OCI-LY7 (cell line): ENCODE measurements around the gene MLYCD. TPM values are rescaled to one million over a fixed set of nuclear protein-coding genes. Genes with fewer than 3 reads are reported as not detected.
"Not testable (repeated sequence)": the region's sequence is repeated elsewhere in the genome, so short reads cannot be mapped to it uniquely, and the experiment has no call there.

Experiments
- BruUV-seq: library from RNA; stranded (reverse); fragments of 400-500 nt; replicated peaks from 2 replicates; lab custom pipeline; 2021; lab: Mats Ljungman, UMichigan
- CTCF ChIA-PET: fragments of 300-600 bp; sonication (Branson Sonifier 250); formaldehyde crosslinking; loops from one replicate; lab custom pipeline; 2022; ENCODE audit warnings: antibody characterized with exemption; ENCODE audit not compliant: unreplicated experiment; lab: Charles Lee
- POLR2A ChIA-PET: fragments of 300-600 bp; sonication (Branson Sonifier 250); formaldehyde crosslinking; loops from one replicate; lab custom pipeline; 2022; ENCODE audit warnings: antibody characterized with exemption; lab: Charles Lee
- DNase-seq: peaks from one replicate; pipeline ENCODE4 v3.0.0-alpha.2; 2015; ENCODE audit warnings: low spot score
- H2AFZ ChIP-seq: fragments of 200-600 bp; sonication (generic), shearing (Covaris generic); 2 replicates; pipeline ENCODE4 v1.6.1; 2014; ENCODE audit warnings: mild to moderate bottlenecking, antibody characterized with exemption, low read length, moderate library complexity
- H3K27ac ChIP-seq: fragments of 200-600 bp; sonication (generic); 2 replicates; pipeline ENCODE4 v1.5.1; 2014; ENCODE audit warnings: mixed run types, low read depth, mild to moderate bottlenecking, moderate library complexity, low read length, inconsistent platforms; ENCODE audit not compliant: poor library complexity, severe bottlenecking
- H3K36me3 ChIP-seq: fragments of 200-600 bp; sonication (generic); 2 replicates; pipeline ENCODE4 v1.6.1; 2014; ENCODE audit warnings: mild to moderate bottlenecking, antibody characterized with exemption, low read length, moderate library complexity, mixed read lengths; ENCODE audit not compliant: insufficient read depth
- H3K4me1 ChIP-seq: fragments of 200-600 bp; sonication (generic); 2 replicates; pipeline ENCODE4 v1.5.1; 2014; ENCODE audit warnings: mild to moderate bottlenecking, low read length; ENCODE audit not compliant: insufficient read depth, poor library complexity, severe bottlenecking
- H3K4me2 ChIP-seq: fragments of 200-600 bp; sonication (generic); 2 replicates; pipeline ENCODE4 v1.6.1; 2014; ENCODE audit warnings: mild to moderate bottlenecking, low read length
- H3K4me3 ChIP-seq: fragments of 200-600 bp; sonication (generic); 2 replicates; pipeline ENCODE4 v1.5.1; 2014; ENCODE audit warnings: mild to moderate bottlenecking, low read depth, low read length; ENCODE audit not compliant: poor library complexity, severe bottlenecking
- H3K79me2 ChIP-seq: fragments of 200-600 bp; sonication (generic); 2 replicates; pipeline ENCODE4 v1.6.1; 2016; ENCODE audit warnings: low read depth, mild to moderate bottlenecking, low read length, moderate library complexity, mixed read lengths; ENCODE audit not compliant: insufficient read depth
- H3K9me2 ChIP-seq: fragments of 200-600 bp; sonication (generic); 2 replicates; pipeline ENCODE4 v1.6.1; 2016; ENCODE audit warnings: mild to moderate bottlenecking, low read length, mixed read lengths; ENCODE audit not compliant: insufficient read depth
- H3K9me3 ChIP-seq: fragments of 200-600 bp; sonication (generic); 2 replicates; pipeline ENCODE4 v1.6.1; 2014; ENCODE audit warnings: mild to moderate bottlenecking, mixed run types, low read length, mixed read lengths
- H4K20me1 ChIP-seq: fragments of 200-600 bp; sonication (generic); 2 replicates; pipeline ENCODE4 v1.6.1; 2014; ENCODE audit warnings: mild to moderate bottlenecking, antibody characterized with exemption, low read length, moderate library complexity, mixed read lengths; ENCODE audit not compliant: insufficient read depth
- EZH2phosphoT487 ChIP-seq: fragments of 200-600 bp; sonication (generic); IDR thresholded peaks from 2 replicates; pipeline ENCODE4 v1.6.1; 2018; ENCODE audit warnings: low read depth, borderline replicate concordance, mild to moderate bottlenecking, mixed run types, antibody characterized with exemption, low read length, moderate library complexity, mixed read lengths
- intact Hi-C: fragments of 100-400 bp; cut with micrococcal nuclease; formaldehyde crosslinking; loops from one replicate; pipeline ENCODE4 v1.10.0; 2022; ENCODE audit not compliant: unreplicated experiment
- total RNA-seq, 2 experiments: library from RNA; depleted of rRNA in 1 of 2; stranded (reverse); fragments of >200 nt in 1 of 2; shearing (Covaris generic) in 1 of 2; gene quantifications; 2 replicates each; pipeline ENCODE4 v1.2.3, GENCODE V29; 2014 to 2022
- TF ChIP-seq, protein P1 (sequence below): fragments of 200-600 bp; sonication (generic); conservative IDR thresholded peaks from 2 replicates; pipeline ENCODE4 v1.5.1; 2014; ENCODE audit warnings: mild to moderate bottlenecking, antibody characterized with exemption, low read length, moderate library complexity, mixed read lengths

The MLYCD gene
- total RNA-seq, 2 experiments from 2014 or later = 3.5 to 10.9 TPM

DNA sequence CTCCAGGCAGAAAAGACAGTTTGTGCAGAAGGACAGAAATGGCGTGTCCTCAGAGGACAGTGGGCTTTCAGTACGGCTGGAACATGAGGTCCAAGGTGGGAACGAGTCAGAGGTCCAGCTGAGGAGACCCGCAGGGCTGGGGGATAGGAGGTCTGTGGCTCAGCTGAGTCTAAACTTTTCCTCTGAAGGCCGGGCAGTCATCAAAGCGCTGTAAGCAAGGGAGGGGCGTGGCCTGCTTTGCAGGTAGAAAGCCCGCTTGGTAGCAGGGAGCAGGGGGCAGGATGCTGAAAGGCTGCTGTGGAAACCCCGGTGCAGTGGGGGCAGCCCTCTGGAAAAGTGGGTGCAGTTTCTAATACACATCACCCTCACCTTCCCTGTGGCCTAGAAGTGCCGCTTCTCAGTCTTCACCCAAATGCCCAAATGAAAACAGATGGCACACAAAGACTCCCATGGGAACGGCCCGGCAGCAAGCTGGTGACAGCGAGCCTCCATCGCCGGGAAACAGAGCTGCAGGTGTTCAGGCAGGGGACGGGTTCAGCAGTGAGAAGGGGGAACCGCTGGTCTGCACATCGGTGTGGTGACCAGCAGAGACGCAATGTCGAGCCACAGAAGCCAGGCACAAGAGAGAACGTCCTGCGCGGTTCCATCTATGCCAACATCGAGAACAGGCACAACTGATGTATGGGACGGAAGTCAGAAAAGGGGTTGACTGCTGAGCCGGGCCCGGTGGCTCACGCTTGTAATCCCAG is 41.9 kb downstream of the MLYCD start:
- CTCF ChIA-PET = interaction anchor here (0.6 kb wide), 1 partner anchor 18 kb away, joined by 6 read pairs; no protein-coding TSS in a partner anchor
- intact Hi-C loops = no loop called here

DNA sequence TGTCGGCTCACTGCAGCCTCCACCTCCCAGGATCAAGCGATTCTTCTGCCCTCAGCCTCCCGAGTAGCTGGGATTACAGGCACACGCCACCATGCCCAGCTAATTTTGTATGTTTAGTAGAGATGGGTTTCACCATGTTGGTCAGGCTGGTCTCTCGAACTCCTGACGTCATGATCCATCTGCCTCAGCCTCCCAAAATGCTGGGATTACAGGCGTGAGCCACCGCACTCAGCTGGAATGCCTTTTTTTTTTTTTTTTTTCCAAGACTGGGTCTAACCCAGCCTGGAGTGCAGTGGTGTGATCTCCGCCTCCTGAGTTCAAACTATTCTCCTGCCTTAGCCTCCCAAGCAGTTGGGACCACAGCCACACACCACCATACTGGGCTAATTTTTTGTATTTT is 42.6 kb downstream of the MLYCD start:
- not testable (repeated sequence) for H3K9me3 ChIP-seq, BruUV-seq
- CTCF ChIA-PET = interaction anchor here (0.6 kb wide), 1 partner anchor 19 kb away, joined by 6 read pairs; no protein-coding TSS in a partner anchor

More for the DNA sequence above, 41.9 kb downstream of the MLYCD start:
- Histone ChIP-seq H3K36me3 (no peaks in the 10 kb centered on the region), H3K4me1 (no peaks in the 10 kb centered on the region), H4K20me1 (no peaks in the 10 kb centered on the region), H3K9me3 (no peaks in the 10 kb centered on the region), H3K9me2 (no peaks in the 10 kb centered on the region), H3K4me2 (no peak overlapping the region), H3K79me2 (no peaks in the 10 kb centered on the region), H2AFZ (no peak overlapping the region), H3K27ac (no peak overlapping the region), H3K4me3 (no peak overlapping the region)
- no TSS peak for BruUV-seq
- TF ChIP-seq EZH2phosphoT487 = no peak
- TF ChIP-seq, protein P1, sequence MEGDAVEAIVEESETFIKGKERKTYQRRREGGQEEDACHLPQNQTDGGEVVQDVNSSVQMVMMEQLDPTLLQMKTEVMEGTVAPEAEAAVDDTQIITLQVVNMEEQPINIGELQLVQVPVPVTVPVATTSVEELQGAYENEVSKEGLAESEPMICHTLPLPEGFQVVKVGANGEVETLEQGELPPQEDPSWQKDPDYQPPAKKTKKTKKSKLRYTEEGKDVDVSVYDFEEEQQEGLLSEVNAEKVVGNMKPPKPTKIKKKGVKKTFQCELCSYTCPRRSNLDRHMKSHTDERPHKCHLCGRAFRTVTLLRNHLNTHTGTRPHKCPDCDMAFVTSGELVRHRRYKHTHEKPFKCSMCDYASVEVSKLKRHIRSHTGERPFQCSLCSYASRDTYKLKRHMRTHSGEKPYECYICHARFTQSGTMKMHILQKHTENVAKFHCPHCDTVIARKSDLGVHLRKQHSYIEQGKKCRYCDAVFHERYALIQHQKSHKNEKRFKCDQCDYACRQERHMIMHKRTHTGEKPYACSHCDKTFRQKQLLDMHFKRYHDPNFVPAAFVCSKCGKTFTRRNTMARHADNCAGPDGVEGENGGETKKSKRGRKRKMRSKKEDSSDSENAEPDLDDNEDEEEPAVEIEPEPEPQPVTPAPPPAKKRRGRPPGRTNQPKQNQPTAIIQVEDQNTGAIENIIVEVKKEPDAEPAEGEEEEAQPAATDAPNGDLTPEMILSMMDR = no peak
- DNase-seq = no peak
- POLR2A ChIA-PET = no interaction called here

DNA sequence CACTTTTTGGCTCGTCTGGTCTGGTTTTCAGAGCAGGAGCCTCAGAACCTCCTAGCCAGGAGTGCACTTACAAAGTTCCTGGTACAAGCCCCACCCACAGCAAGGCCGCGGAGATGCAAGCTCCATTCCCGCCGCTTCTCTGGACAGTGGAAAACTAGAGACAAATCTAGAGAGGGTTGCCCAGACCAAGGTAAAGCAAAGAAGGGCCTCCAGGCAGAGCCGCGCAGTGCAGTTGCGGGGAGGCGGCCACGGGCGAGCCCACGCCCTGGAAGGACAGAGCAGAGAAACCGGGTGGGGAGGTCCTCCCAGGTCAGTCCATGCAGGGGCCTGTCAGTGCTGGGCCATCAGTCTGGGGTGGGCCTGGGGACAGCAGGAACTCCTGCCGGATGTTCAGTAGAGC is 43.2 kb downstream of the MLYCD start:
- no TSS peak for BruUV-seq
- intact Hi-C loops = no loop called here
- CTCF ChIA-PET = no interaction called here
- H4K20me1 ChIP-seq = no peaks in the 10 kb centered on the region
- no peaks in the 10 kb centered on the region for H3K9me2 ChIP-seq
- H3K36me3 ChIP-seq = no peaks in the 10 kb centered on the region
- no peak for DNase-seq
- no peak overlapping the region for H3K4me3 ChIP-seq
- POLR2A ChIA-PET = no interaction called here
- no peak overlapping the region for H3K4me2 ChIP-seq
- no peak for TF ChIP-seq EZH2phosphoT487
- TF ChIP-seq, protein P1 = no peak
- no peaks in the 10 kb centered on the region for H3K4me1 ChIP-seq
- no peak overlapping the region for H2AFZ ChIP-seq
- no peaks in the 10 kb centered on the region for H3K9me3 ChIP-seq
- H3K79me2 ChIP-seq = no peaks in the 10 kb centered on the region
- no peak overlapping the region for H3K27ac ChIP-seq

More for the DNA sequence above, 42.6 kb downstream of the MLYCD start:
- H3K4me2 ChIP-seq, H4K20me1 ChIP-seq, H2AFZ ChIP-seq, intact Hi-C loops, H3K79me2 ChIP-seq, H3K9me2 ChIP-seq, DNase-seq, H3K36me3 ChIP-seq, POLR2A ChIA-PET, H3K4me3 ChIP-seq, H3K27ac ChIP-seq, H3K4me1 ChIP-seq: not testable (repeated sequence)
